Panc1 (cell line): Measurements from ENCODE around the gene COL9A2.

ENCODE experiments used
- CTCF ChIP-seq: fragments of 450-650 bp; IDR thresholded peaks from 2 replicates; pipeline ENCODE4 v1.5.1; 2017; ENCODE audit warnings: mild to moderate bottlenecking
- POLR2AphosphoS5 ChIP-seq: IDR thresholded peaks from 2 replicates; pipeline ENCODE4 v1.6.1; 2012; ENCODE audit warnings: mild to moderate bottlenecking, low read depth, low read length, moderate library complexity
- TCF7L2 ChIP-seq: IDR thresholded peaks from 2 replicates; pipeline ENCODE4 v1.6.1; 2011; ENCODE audit warnings: mild to moderate bottlenecking, low read depth, low read length, inconsistent platforms

DNA sequence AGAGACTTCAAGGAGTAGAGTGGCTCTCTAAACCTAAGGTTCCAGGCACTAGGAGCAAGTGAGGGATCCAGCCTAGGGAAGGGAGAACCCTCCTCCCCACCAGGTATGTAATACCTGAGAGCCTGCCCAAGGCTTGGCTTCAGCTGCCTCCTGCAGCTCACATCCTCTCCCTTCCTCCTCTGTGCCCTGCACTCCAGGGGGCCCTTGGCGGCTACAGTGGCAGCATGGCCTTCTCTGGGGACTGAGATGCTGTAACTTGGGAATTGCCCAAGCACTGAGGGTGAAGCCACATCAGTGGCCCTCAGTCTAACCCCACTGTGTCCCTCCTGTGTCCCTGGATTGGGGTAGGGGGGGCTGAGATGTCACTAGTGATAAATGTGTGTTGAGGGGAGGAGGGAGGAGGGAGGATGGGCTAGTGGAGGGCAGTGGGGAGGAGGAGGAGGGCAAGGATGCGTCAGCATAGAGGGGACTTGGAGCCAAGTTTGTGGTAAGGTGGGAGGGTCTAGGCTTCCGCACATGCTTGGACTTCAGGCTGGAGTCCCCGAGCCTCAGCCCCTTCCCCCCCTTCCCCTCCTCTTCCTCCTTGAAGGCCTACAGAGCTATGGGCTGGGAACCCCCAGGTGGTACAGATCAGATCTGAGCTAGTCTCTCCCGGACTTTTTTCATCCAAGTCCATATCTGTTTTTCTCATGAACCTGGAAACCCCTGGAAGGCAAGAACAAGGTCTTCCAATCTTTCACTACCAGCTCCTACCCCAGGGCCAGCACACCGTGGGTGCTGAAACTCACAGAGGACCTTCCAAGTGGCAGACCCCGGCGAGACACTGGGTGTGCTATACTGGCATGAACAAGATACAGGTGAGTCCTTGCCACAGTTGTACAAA lies 17.5 kb downstream of the COL9A2 start:
- no peak for TF ChIP-seq CTCF
- TF ChIP-seq POLR2AphosphoS5, result no peak
- TF ChIP-seq TCF7L2, result no peak
